Measurements from ENCODE around the gene SYT2.

DNA sequence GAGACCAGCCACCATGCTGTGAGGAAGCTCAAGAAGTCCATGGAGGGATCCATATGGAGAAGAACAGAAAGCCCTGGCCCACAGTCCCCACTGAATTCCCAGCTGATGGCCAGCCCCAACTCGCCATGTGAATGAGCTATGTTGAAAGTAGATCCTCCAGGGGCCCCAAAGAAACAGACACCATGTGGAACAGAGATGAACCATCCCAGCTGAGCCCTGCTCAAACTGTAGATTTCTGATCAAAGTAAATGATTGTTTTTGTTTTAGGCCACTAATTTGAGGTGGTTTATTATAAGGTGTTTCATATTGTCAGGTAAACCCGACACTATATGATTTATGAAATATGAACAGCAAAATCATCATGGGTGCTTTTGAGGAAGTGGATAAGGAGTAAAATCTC, 32.8 kb downstream of the SYT2 start:
- TF ChIP-seq POLR2A (IDR thresholded peaks at IDR 0.05) (no peak), EP300 (IDR thresholded peaks at IDR 0.05) (no peak), POLR2AphosphoS5 (IDR thresholded peaks at IDR 0.05) (no peak)
- TF ChIP-seq, protein P1, sequence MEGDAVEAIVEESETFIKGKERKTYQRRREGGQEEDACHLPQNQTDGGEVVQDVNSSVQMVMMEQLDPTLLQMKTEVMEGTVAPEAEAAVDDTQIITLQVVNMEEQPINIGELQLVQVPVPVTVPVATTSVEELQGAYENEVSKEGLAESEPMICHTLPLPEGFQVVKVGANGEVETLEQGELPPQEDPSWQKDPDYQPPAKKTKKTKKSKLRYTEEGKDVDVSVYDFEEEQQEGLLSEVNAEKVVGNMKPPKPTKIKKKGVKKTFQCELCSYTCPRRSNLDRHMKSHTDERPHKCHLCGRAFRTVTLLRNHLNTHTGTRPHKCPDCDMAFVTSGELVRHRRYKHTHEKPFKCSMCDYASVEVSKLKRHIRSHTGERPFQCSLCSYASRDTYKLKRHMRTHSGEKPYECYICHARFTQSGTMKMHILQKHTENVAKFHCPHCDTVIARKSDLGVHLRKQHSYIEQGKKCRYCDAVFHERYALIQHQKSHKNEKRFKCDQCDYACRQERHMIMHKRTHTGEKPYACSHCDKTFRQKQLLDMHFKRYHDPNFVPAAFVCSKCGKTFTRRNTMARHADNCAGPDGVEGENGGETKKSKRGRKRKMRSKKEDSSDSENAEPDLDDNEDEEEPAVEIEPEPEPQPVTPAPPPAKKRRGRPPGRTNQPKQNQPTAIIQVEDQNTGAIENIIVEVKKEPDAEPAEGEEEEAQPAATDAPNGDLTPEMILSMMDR (IDR thresholded peaks at IDR 0.05), result no peak
